ENCODE measurements around the gene USF2.

- no peak for TF ChIP-seq POLR2A (IDR thresholded peaks at IDR 0.05)
- TF ChIP-seq CTCF (IDR thresholded peaks at IDR 0.05 in 8 of 11, conservative IDR thresholded peaks at IDR 0.05 in 3 of 11): no peak
- TF ChIP-seq POLR2AphosphoS5 (IDR thresholded peaks at IDR 0.05): no peak
Measured at GRCh38 chr19:35288906-35289305, 20.1 kb downstream of the USF2 start.
